Fibroblast of the aortic adventitia (primary cell): Measurements from ENCODE around the gene ABCA12. TPM values are rescaled to one million over a fixed set of nuclear protein-coding genes. Genes with fewer than 3 reads are reported as not detected.

Source experiments
- DNase-seq: peaks from one replicate; pipeline ENCODE4 v3.0.0-alpha.2; 2010; ENCODE audit warnings: low read depth
- H3K4me3 ChIP-seq: 2 replicates; pipeline ENCODE4 v1.5.1; 2011; ENCODE audit warnings: low read depth, mild to moderate bottlenecking, control low read depth, low read length, moderate library complexity
- CTCF ChIP-seq: IDR thresholded peaks from 2 replicates; pipeline ENCODE4 v1.5.1; 2011; ENCODE audit warnings: mild to moderate bottlenecking, low read length, control low read depth, inconsistent platforms; ENCODE audit not compliant: insufficient read depth
- total RNA-seq: library from RNA; depleted of rRNA; stranded (reverse); fragments of >200 nt; gene quantifications from 2 replicates; pipeline ENCODE4 v1.2.3, GENCODE V29; 2012; ENCODE audit warnings: low replicate concordance

ABCA12 gene
- total RNA-seq, 1 donor = 0.09 TPM

DNA sequence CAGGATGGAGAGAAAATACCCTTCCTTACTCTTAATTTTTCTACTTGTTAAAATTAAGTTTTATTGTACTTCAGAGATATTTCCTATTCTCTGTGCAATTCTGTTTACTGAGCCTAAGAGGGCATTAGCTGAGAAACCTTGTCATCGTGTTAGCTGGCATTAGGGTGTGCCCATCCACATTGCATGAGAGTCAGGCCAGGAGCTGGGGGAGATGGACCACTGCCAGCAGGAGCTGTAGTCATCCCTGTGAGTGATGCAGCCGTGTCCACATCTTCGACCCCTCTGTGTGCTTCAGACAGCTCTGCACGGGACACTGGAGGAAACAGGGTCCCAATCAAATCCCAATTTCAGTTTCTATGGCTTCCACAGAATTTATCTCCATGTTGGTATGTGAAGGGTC is 34.2 kb downstream of the ABCA12 start:
- no peak for TF ChIP-seq CTCF
- DNase-seq = no peak
- no peak overlapping the region for H3K4me3 ChIP-seq

DNA sequence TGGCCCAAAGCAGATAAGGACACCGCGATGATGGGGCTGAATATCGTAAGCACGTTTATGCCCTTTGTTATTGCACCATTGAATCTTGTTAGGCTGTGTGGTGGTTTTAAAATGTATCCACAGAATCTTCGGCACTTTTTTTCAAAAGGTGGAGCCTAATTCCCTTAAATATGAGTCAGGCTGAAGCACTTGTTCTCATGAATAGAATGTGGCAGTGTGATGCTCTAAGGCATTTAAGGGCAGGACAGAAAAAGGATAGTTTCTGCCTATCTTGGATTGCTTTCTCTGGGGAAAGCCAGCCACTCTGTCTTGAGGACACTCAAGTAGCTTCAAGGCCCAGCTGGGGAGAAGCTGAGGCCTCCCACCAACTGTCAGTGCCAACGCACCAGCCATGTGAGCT is 39.6 kb downstream of the ABCA12 start:
- H3K4me3 ChIP-seq = no peak overlapping the region
- TF ChIP-seq CTCF = no peak
- DNase-seq = no peak

GRCh38 chr2:215084080-215084479 is 54.3 kb downstream of the ABCA12 start:
- no peak for TF ChIP-seq CTCF
- no peak for DNase-seq
- H3K4me3 ChIP-seq = no peak overlapping the region

GRCh38 chr2:215083146-215083545 is 55.3 kb downstream of the ABCA12 start:
- no peak overlapping the region for H3K4me3 ChIP-seq
- no peak for DNase-seq
- TF ChIP-seq CTCF = no peak

GRCh38 chr2:215082446-215082845 is 56.0 kb downstream of the ABCA12 start:
- no peak for DNase-seq
- H3K4me3 ChIP-seq = no peak overlapping the region
- no peak for TF ChIP-seq CTCF

GRCh38 chr2:215080545-215080944 is 57.9 kb downstream of the ABCA12 start:
- no peak for TF ChIP-seq CTCF
- DNase-seq = no peak
- H3K4me3 ChIP-seq = no peak overlapping the region

DNA sequence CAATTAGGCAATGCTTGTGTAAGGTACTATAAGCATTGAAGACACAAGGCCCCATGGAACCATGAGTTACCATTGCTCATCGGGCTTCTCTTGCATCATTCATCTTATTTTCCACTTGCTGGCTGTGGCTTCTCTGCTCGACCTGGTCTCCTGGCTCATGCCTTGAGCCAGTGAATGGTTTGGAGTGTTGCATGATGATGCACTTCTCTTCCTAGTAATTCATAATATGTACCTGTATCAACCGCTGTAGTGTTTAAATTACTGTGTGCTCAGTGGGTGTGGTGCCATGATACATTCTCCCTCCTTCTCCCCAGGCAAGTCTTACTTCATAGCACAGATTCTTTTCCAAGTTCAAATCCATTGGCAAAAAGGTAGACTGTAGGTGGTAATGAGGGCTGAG is 66.8 kb downstream of the ABCA12 start:
- no peak for TF ChIP-seq CTCF
- H3K4me3 ChIP-seq = no peak overlapping the region
- no peak for DNase-seq
